Activated T-helper 2 cell treated with anti-CD3 and anti-CD28 coated beads, Interferon-gamma antibody, Interleukin-2, Interleukin-4, amounts not matched to agents 10 μg/mL and 5 μg/mL and 100 μg/mL, durations not matched to agents 14 hours and 24 hours and 36 hours (primary cell): Measurements from ENCODE around the gene CCDC136. TPM values are rescaled to one million over a fixed set of nuclear protein-coding genes. Genes with fewer than 3 reads are reported as not detected.

Experiments used
- DNase-seq: peaks from one replicate; pipeline ENCODE4 v3.0.0; 2021; ENCODE audit warnings: low spot score
- H3K27ac Mint-ChIP-seq: one replicate; pipeline ENCODE4 v1.8.0; 2021; ENCODE audit warnings: mixed read lengths
- H3K27me3 Mint-ChIP-seq: one replicate; pipeline ENCODE4 v1.8.0; 2021; ENCODE audit warnings: low read depth, mixed read lengths
- H3K36me3 Mint-ChIP-seq: one replicate; pipeline ENCODE4 v1.8.0; 2021; ENCODE audit warnings: low read depth, mixed read lengths
- H3K4me1 Mint-ChIP-seq: one replicate; pipeline ENCODE4 v1.8.0; 2021; ENCODE audit warnings: low read depth, mixed read lengths
- H3K4me3 Mint-ChIP-seq: one replicate; pipeline ENCODE4 v1.8.0; 2021; ENCODE audit warnings: low read depth, mild to moderate bottlenecking, moderate library complexity, mixed read lengths
- H3K9me3 Mint-ChIP-seq: one replicate; pipeline ENCODE4 v1.8.0; 2021; ENCODE audit warnings: mixed read lengths
- intact Hi-C: fragments of 100-400 bp; cut with micrococcal nuclease; formaldehyde crosslinking; loops from one replicate; pipeline ENCODE4 v1.15.1; 2023
- total RNA-seq: library from RNA; stranded (reverse); gene quantifications from 2 replicates; pipeline ENCODE4 v1.2.3, GENCODE V29; 2022

Gene CCDC136
- total RNA-seq, 1 donor from 2014 or later = 15.5 TPM

GRCh38 chr7:128848289-128849155, 56.8 kb downstream of the CCDC136 start:
- H3K36me3 Mint-ChIP-seq = no peaks in the 10 kb centered on the region
- no peaks in the 10 kb centered on the region for H3K27me3 Mint-ChIP-seq
- intact Hi-C loops = no loop called here
- no peak for DNase-seq
- H3K27ac Mint-ChIP-seq = no peak overlapping the region
- no peaks in the 10 kb centered on the region for H3K4me1 Mint-ChIP-seq
- no peaks in the 10 kb centered on the region for H3K9me3 Mint-ChIP-seq
- no peak overlapping the region for H3K4me3 Mint-ChIP-seq

GRCh38 chr7:128849156-128849515, 57.4 kb downstream of the CCDC136 start:
- no peaks in the 10 kb centered on the region for H3K4me1 Mint-ChIP-seq
- H3K27ac Mint-ChIP-seq = no peak overlapping the region
- no peak for DNase-seq
- intact Hi-C loops = no loop called here
- no peaks in the 10 kb centered on the region for H3K27me3 Mint-ChIP-seq
- no peak overlapping the region for H3K4me3 Mint-ChIP-seq
- H3K36me3 Mint-ChIP-seq = no peaks in the 10 kb centered on the region
- H3K9me3 Mint-ChIP-seq = no peaks in the 10 kb centered on the region

GRCh38 chr7:128849804-128850490, 58.2 kb downstream of the CCDC136 start:
- Mint-ChIP-seq H3K9me3 (no peaks in the 10 kb centered on the region), H3K36me3 (no peaks in the 10 kb centered on the region), H3K27ac (no peak overlapping the region), H3K4me1 (no peaks in the 10 kb centered on the region), H3K27me3 (no peaks in the 10 kb centered on the region), H3K4me3 (no peak overlapping the region)
- no peak for DNase-seq
- intact Hi-C loops = no loop called here

- no peak overlapping the region for H3K27ac Mint-ChIP-seq
- intact Hi-C loops = no loop called here
- no peaks in the 10 kb centered on the region for H3K4me1 Mint-ChIP-seq
- H3K4me3 Mint-ChIP-seq = no peak overlapping the region
- no peaks in the 10 kb centered on the region for H3K36me3 Mint-ChIP-seq
- DNase-seq = no peak
- H3K27me3 Mint-ChIP-seq = no peaks in the 10 kb centered on the region
- no peaks in the 10 kb centered on the region for H3K9me3 Mint-ChIP-seq
Measured at GRCh38 chr7:128852537-128853254, 60.9 kb downstream of the CCDC136 start.

- H3K36me3 Mint-ChIP-seq = no peaks in the 10 kb centered on the region
- no peak overlapping the region for H3K4me3 Mint-ChIP-seq
- DNase-seq = no peak
- no peaks in the 10 kb centered on the region for H3K9me3 Mint-ChIP-seq
- no peaks in the 10 kb centered on the region for H3K4me1 Mint-ChIP-seq
- H3K27ac Mint-ChIP-seq = no peak overlapping the region
- no peaks in the 10 kb centered on the region for H3K27me3 Mint-ChIP-seq
- intact Hi-C loops = no loop called here
Measured at GRCh38 chr7:128853799-128854198, 62.0 kb downstream of the CCDC136 start.

- no peaks in the 10 kb centered on the region for H3K36me3 Mint-ChIP-seq
- H3K27me3 Mint-ChIP-seq = no peaks in the 10 kb centered on the region
- DNase-seq = no peak
- H3K4me1 Mint-ChIP-seq = no peaks in the 10 kb centered on the region
- intact Hi-C loops = no loop called here
- H3K9me3 Mint-ChIP-seq = no peaks in the 10 kb centered on the region
- H3K27ac Mint-ChIP-seq = no peak overlapping the region
- H3K4me3 Mint-ChIP-seq = no peak overlapping the region
Measured at GRCh38 chr7:128854396-128854795, 62.6 kb downstream of the CCDC136 start.

GRCh38 chr7:128855559-128855958, 63.8 kb downstream of the CCDC136 start:
- H3K27ac Mint-ChIP-seq = no peak overlapping the region
- no peaks in the 10 kb centered on the region for H3K36me3 Mint-ChIP-seq

GRCh38 chr7:128856001-128856718, 64.4 kb downstream of the CCDC136 start:
- Mint-ChIP-seq H3K27me3 (no peaks in the 10 kb centered on the region), H3K27ac (no peak overlapping the region), H3K4me1 (no peaks in the 10 kb centered on the region), H3K36me3 (no peaks in the 10 kb centered on the region), H3K9me3 (no peaks in the 10 kb centered on the region), H3K4me3 (no peak overlapping the region)
- DNase-seq = no peak
- intact Hi-C loops = no loop called here

More at GRCh38 chr7:128855559-128855958, 63.8 kb downstream of the CCDC136 start:
- no peaks in the 10 kb centered on the region for H3K9me3 Mint-ChIP-seq
- no peaks in the 10 kb centered on the region for H3K27me3 Mint-ChIP-seq
- no peak for DNase-seq
- H3K4me1 Mint-ChIP-seq = no peaks in the 10 kb centered on the region
- intact Hi-C loops = no loop called here
- H3K4me3 Mint-ChIP-seq = no peak overlapping the region

- Mint-ChIP-seq H3K4me3 (no peak overlapping the region), H3K27ac (no peak overlapping the region), H3K27me3 (no peaks in the 10 kb centered on the region), H3K36me3 (peaks cover 3% of the 10 kb centered on the region), H3K9me3 (no peaks in the 10 kb centered on the region), H3K4me1 (peaks cover 6% of the 10 kb centered on the region)
- intact Hi-C loops = no loop called here
- DNase-seq = no peak
Measured at GRCh38 chr7:128858380-128859231, 66.8 kb downstream of the CCDC136 start.

- Mint-ChIP-seq H3K27me3 (no peaks in the 10 kb centered on the region), H3K36me3 (peaks cover 3% of the 10 kb centered on the region), H3K4me1 (peaks cover 10% of the 10 kb centered on the region), H3K9me3 (no peaks in the 10 kb centered on the region), H3K4me3 (no peak overlapping the region), H3K27ac (no peak overlapping the region)
- intact Hi-C loops = no loop called here
- DNase-seq = no peak
Measured at GRCh38 chr7:128859232-128860157, 67.7 kb downstream of the CCDC136 start.
